ENCODE measurements around the gene CHODL.

DNA sequence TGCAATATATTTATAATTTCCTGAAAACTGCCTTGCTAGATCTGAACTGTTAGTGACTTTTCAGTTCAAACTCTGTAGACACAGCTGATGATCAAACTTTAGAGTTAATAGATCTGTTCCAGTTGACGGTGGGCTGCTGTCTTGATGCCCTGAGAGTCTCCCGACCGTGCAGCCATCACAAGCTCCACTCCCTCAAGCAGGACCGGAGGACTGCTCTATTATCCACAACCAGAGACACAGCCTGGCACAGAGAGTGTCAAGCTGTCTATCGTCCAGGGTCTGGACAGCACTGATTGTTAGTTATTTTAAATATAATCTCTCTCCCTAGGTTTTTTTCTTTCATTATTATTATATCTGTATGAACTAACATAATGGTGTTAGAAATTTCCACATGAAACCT lies 8.0 kb downstream of the CHODL start:
- TF ChIP-seq POLR2A (IDR thresholded peaks at IDR 0.05) (no peak), CTCF (IDR thresholded peaks at IDR 0.05 in 4 of 5, conservative IDR thresholded peaks at IDR 0.05 in 1 of 5) (no peak)
